ENCODE data around the gene HACD2.

DNA sequence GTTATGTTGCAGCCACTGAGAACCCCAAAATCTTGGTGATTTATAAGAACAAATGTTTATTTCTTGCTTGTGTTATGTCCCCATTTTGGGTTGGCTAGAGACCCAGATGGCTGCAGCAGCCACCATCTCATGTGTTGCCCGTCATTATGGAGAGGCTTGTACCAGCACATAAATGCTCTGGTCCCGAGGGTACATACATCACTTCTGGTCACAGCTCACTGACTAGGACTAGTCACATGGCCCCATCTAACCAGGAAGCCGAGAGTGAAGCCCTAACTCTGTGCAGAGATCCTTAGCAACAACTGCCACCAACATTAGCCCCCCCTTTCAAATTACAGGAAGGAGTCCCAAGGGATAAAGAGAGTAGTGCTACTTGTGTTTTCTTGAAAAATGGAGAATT, 25.5 kb upstream of the HACD2 start:
- TF ChIP-seq, protein P1, sequence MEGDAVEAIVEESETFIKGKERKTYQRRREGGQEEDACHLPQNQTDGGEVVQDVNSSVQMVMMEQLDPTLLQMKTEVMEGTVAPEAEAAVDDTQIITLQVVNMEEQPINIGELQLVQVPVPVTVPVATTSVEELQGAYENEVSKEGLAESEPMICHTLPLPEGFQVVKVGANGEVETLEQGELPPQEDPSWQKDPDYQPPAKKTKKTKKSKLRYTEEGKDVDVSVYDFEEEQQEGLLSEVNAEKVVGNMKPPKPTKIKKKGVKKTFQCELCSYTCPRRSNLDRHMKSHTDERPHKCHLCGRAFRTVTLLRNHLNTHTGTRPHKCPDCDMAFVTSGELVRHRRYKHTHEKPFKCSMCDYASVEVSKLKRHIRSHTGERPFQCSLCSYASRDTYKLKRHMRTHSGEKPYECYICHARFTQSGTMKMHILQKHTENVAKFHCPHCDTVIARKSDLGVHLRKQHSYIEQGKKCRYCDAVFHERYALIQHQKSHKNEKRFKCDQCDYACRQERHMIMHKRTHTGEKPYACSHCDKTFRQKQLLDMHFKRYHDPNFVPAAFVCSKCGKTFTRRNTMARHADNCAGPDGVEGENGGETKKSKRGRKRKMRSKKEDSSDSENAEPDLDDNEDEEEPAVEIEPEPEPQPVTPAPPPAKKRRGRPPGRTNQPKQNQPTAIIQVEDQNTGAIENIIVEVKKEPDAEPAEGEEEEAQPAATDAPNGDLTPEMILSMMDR (conservative IDR thresholded peaks at IDR 0.05; ENCODE audit: low read depth, low read length), result no peak
- TF ChIP-seq EZH2 (IDR thresholded peaks at IDR 0.05; ENCODE audit: low read length, unreplicated experiment) (no peak), EZH2phosphoT487 (IDR thresholded peaks at IDR 0.05; ENCODE audit: borderline replicate concordance, low read length) (no peak)
